ENCODE data around the gene BEND6.

The BEND6 gene

DNA sequence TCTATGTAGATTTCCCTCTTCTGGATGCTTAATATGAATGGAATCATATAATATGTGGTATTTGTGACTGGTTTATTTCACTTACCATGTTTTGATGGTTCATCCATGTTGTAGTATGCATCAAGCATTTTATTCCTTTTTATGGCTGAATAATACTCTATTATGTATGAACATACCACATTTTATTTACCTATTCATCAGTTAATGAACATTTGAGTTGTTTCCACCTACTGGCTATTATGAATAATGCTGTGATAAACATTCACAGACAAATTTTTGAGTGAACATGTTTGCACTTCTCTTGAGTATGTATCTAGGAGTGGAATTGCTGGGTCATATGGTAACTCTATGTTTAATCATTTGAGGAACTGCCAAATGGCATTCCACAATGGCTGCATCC, 120.2 kb downstream of the BEND6 start:
- in situ Hi-C loops (cut with MboI; ENCODE audit: low sequenced_read_pairs), result no loop called here
